GM21825 (cell line): ENCODE data around the gene CEMP1.
"Not testable (repeated sequence)": the region's sequence is repeated elsewhere in the genome, so short reads cannot be mapped to it uniquely, and the experiment has no call there.

Experiments used
- ATAC-seq: cut with Tn5 transposase; IDR thresholded peaks from one replicate; pipeline ENCODE4 v1.9.1; 2021; ENCODE audit warnings: mild to moderate bottlenecking, moderate library complexity; ENCODE audit not compliant: unreplicated experiment

The CEMP1 gene

GRCh38 chr16:2531371-2531695, at the start of gene CEMP1:
CEMP1 (minus strand) TSS chr16:2531408; CDS start chr16:2531073, 335 bp downstream.
- peak; percentile 1 for ATAC-seq

- not testable (repeated sequence) for ATAC-seq
Measured at GRCh38 chr16:2580818-2581217, 49.6 kb upstream of the CEMP1 start.

- ATAC-seq: not testable (repeated sequence)
Measured at GRCh38 chr16:2580143-2580542, 48.9 kb upstream of the CEMP1 start.

GRCh38 chr16:2578905-2579304, 47.7 kb upstream of the CEMP1 start:
- not testable (repeated sequence) for ATAC-seq

- ATAC-seq: not testable (repeated sequence)
Measured at GRCh38 chr16:2577044-2577443, 45.8 kb upstream of the CEMP1 start.

GRCh38 chr16:2575839-2576238, 44.6 kb upstream of the CEMP1 start:
- ATAC-seq: not testable (repeated sequence)

- ATAC-seq: not testable (repeated sequence)
Measured at GRCh38 chr16:2572704-2573103, 41.5 kb upstream of the CEMP1 start.

- not testable (repeated sequence) for ATAC-seq
Measured at GRCh38 chr16:2568573-2568972, 37.4 kb upstream of the CEMP1 start.

GRCh38 chr16:2567506-2567905, 36.3 kb upstream of the CEMP1 start:
- not testable (repeated sequence) for ATAC-seq

GRCh38 chr16:2560798-2561133, 29.6 kb upstream of the CEMP1 start:
- peak; percentile 45 for ATAC-seq

- peak; percentile 51 for ATAC-seq
Measured at GRCh38 chr16:2560131-2560797, 29.1 kb upstream of the CEMP1 start.

GRCh38 chr16:2557150-2557549, 25.9 kb upstream of the CEMP1 start:
- ATAC-seq: not testable (repeated sequence)

- not testable (repeated sequence) for ATAC-seq
Measured at GRCh38 chr16:2554709-2555425, 23.7 kb upstream of the CEMP1 start.

GRCh38 chr16:2551420-2551889, 20.2 kb upstream of the CEMP1 start:
- ATAC-seq: not testable (repeated sequence)

- ATAC-seq: not testable (repeated sequence)
Measured at GRCh38 chr16:2550283-2550878, 19.2 kb upstream of the CEMP1 start.

- not testable (repeated sequence) for ATAC-seq
Measured at GRCh38 chr16:2543771-2544170, 12.6 kb upstream of the CEMP1 start.

GRCh38 chr16:2541409-2541808, 10.2 kb upstream of the CEMP1 start:
- not testable (repeated sequence) for ATAC-seq

- not testable (repeated sequence) for ATAC-seq
Measured at GRCh38 chr16:2540912-2541311, 9.7 kb upstream of the CEMP1 start.

GRCh38 chr16:2539845-2540458, 8.7 kb upstream of the CEMP1 start:
- ATAC-seq: not testable (repeated sequence)

- not testable (repeated sequence) for ATAC-seq
Measured at GRCh38 chr16:2539192-2539844, 8.1 kb upstream of the CEMP1 start.
